Thyroid gland (tissue), 4 donors: Measurements from ENCODE around the gene SCYGR7. TPM values are rescaled to one million over a fixed set of nuclear protein-coding genes. Genes with fewer than 3 reads are reported as not detected.
"Not testable (repeated sequence)": the region's sequence is repeated elsewhere in the genome, so short reads cannot be mapped to it uniquely, and the experiment has no call there.

Experiments used
- DNase-seq, 2 donors: peaks; one replicate each; pipeline ENCODE4 v3.0.0-alpha.2; 2019
- H3K27ac ChIP-seq, 3 donors: fragments of 200-600 bp; sonication (generic); 1 replicate in 2 of 3; 2 replicates in 1 of 3; pipeline ENCODE4 v1.5.1; 2016 to 2019; ENCODE audit warnings: mild to moderate bottlenecking in 1 of 3, moderate library complexity in 1 of 3
- H3K27me3 ChIP-seq: fragments of 200-600 bp; sonication (generic); one replicate; pipeline ENCODE4 v1.5.1; 2019
- H3K36me3 ChIP-seq, 2 donors: fragments of 200-600 bp; sonication (generic); one replicate each; pipeline ENCODE4 v1.5.1; 2016 to 2019
- H3K4me1 ChIP-seq, 2 donors: fragments of 200-600 bp; sonication (generic); one replicate each; pipeline ENCODE4 v1.5.1; 2017 to 2019
- H3K4me3 ChIP-seq, 3 donors: fragments of 200-600 bp; sonication (generic); replicated peaks in 1 of 3; 1 replicate in 2 of 3; 2 replicates in 1 of 3; pipeline ENCODE4 v1.5.1; 2016; ENCODE audit warnings: mild to moderate bottlenecking in 1 of 3
- H3K9me3 ChIP-seq: fragments of 200-600 bp; sonication (generic); one replicate; pipeline ENCODE4 v1.5.1; 2017
- CTCF ChIP-seq, 6 experiments: fragments of 200-600 bp in 3 of 6; fragments of 450-650 bp in 3 of 6; sonication (generic) in 3 of 6; IDR thresholded peaks; one replicate each; pipeline ENCODE4 v1.5.1; 2016 to 2019; ENCODE audit warnings: antibody characterized with exemption in 6 of 6, mild to moderate bottlenecking in 2 of 6, inconsistent platforms in 1 of 6, moderate library complexity in 1 of 6
- POLR2A ChIP-seq, 2 donors: fragments of 450-650 bp; IDR thresholded peaks; one replicate each; pipeline ENCODE4 v1.6.1; 2017; ENCODE audit warnings: antibody characterized with exemption in 2 of 2, mild to moderate bottlenecking in 2 of 2, moderate library complexity in 1 of 2
- WGBS, 2 donors: methylation state at CpG; one replicate each; pipeline ENCODE4 v1.1.5; 2017; 5-methylcytosine and 5-hydroxymethylcytosine counted together
- intact Hi-C: fragments of 100-400 bp; cut with DNase I; formaldehyde crosslinking; loops from one replicate; pipeline ENCODE4 v1.15.1; 2023
- total RNA-seq, 4 donors: library from RNA; depleted of rRNA; stranded (reverse); fragments of >200 nt; gene quantifications; one replicate each; pipeline ENCODE4 v1.2.3, GENCODE V29; 2016

Gene SCYGR7
- total RNA-seq, 4 donors from 2014 or later: not detected

- no peaks in the 10 kb centered on the region for H3K4me1 ChIP-seq
- H3K4me3 ChIP-seq: no peak within 1 kb of the TSS
- DNase-seq: no peak
- no peaks in the 10 kb centered on the region for H3K36me3 ChIP-seq
- H3K27me3 ChIP-seq: no peaks in the 10 kb centered on the region
- 82 to 86% methylated on average over 4 to 6 of the region's 15 CpGs for WGBS, 2 donors
- intact Hi-C loops: no loop called here
- H3K27ac ChIP-seq: no peak within 1 kb of the TSS
- H3K9me3 ChIP-seq: no peaks in the 10 kb centered on the region
- no peak for TF ChIP-seq POLR2A (IDR thresholded peaks at IDR 0.05)
- TF ChIP-seq CTCF (IDR thresholded peaks at IDR 0.05): no peak
These were observed 3.6 kb upstream of the SCYGR7 start, which contains the start of gene SCYGR6 for GRCh38 chr2:227724394-227725039. Gene SCYGR6, minus strand, starts transcription at chr2:227724757. Its CDS starts 0 bp downstream, at chr2:227724757.

- no peaks in the 10 kb centered on the region for H3K4me1 ChIP-seq
- no peak overlapping the region for H3K4me3 ChIP-seq
- DNase-seq: no peak
- H3K27me3 ChIP-seq: no peaks in the 10 kb centered on the region
- WGBS, 2 donors: 75 to 78% methylated on average over 14 of the region's 14 CpGs
- intact Hi-C loops: no loop called here
- H3K27ac ChIP-seq: no peak overlapping the region
- H3K9me3 ChIP-seq: no peaks in the 10 kb centered on the region
- no peaks in the 10 kb centered on the region for H3K36me3 ChIP-seq
- no peak for TF ChIP-seq POLR2A (IDR thresholded peaks at IDR 0.05)
- no peak for TF ChIP-seq CTCF (IDR thresholded peaks at IDR 0.05)
These were observed 11.2 kb downstream of the SCYGR7 start for GRCh38 chr2:227739351-227739750.

- H3K27me3 ChIP-seq, intact Hi-C loops, DNase-seq, H3K4me1 ChIP-seq, H3K9me3 ChIP-seq, H3K36me3 ChIP-seq, H3K4me3 ChIP-seq, H3K27ac ChIP-seq: not testable (repeated sequence)
- WGBS, 2 donors: 53 to 66% methylated on average over 7 of the region's 7 CpGs
These were observed 12.6 kb downstream of the SCYGR7 start for GRCh38 chr2:227740705-227741104.

DNA sequence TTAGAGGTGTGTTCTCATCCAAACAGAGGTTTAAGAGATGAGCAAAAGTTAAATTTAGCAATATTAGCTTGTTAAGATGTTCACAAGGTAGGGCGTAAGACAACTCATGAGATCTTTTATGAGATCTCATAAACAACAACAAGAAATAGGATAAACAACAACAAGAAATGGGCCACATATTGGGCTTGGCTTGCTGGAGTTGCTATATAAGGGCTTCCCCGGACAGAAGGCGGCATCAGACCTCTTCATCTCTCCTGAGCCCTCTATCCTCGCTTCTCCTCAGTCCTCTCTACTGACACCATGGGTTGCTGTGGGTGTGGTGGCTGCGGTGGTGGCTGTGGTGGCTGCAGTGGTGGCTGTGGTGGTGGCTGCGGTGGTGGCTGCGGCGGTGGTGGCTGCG is 17.5 kb downstream of the SCYGR7 start, which contains the start of gene SCYGR8:
SCYGR8 (plus strand) TSS at position 301 of the 400 bp plus-strand sequence; CDS start at position 301, 0 bp downstream.
- H3K36me3 ChIP-seq: no peaks in the 10 kb centered on the region
- no peaks in the 10 kb centered on the region for H3K9me3 ChIP-seq
- H3K4me3 ChIP-seq: no peak within 1 kb of the TSS
- no peaks in the 10 kb centered on the region for H3K27me3 ChIP-seq
- intact Hi-C loops: no loop called here
- H3K4me1 ChIP-seq: no peaks in the 10 kb centered on the region
- no peak for DNase-seq
- WGBS, 2 donors: 90% methylated on average over 4 to 5 of the region's 9 CpGs
- H3K27ac ChIP-seq: no peak within 1 kb of the TSS
- TF ChIP-seq CTCF (IDR thresholded peaks at IDR 0.05) (no peak), POLR2A (IDR thresholded peaks at IDR 0.05) (no peak)

GRCh38 chr2:227748079-227748478 is 19.9 kb downstream of the SCYGR7 start:
- no peaks in the 10 kb centered on the region for H3K36me3 ChIP-seq
- WGBS, 2 donors: 45 to 56% methylated on average over 6 of the region's 6 CpGs
- H3K27me3 ChIP-seq: no peaks in the 10 kb centered on the region
- peak in 1 of 6 experiments; percentile 17 for TF ChIP-seq CTCF (IDR thresholded peaks at IDR 0.05)
- TF ChIP-seq POLR2A (IDR thresholded peaks at IDR 0.05): no peak
- intact Hi-C loops: no loop called here
- H3K4me1 ChIP-seq: no peaks in the 10 kb centered on the region
- H3K27ac ChIP-seq: no peak overlapping the region
- DNase-seq: peak in 1 of 2 donors; percentile 21
- H3K4me3 ChIP-seq: no peak overlapping the region
- H3K9me3 ChIP-seq: no peaks in the 10 kb centered on the region

DNA sequence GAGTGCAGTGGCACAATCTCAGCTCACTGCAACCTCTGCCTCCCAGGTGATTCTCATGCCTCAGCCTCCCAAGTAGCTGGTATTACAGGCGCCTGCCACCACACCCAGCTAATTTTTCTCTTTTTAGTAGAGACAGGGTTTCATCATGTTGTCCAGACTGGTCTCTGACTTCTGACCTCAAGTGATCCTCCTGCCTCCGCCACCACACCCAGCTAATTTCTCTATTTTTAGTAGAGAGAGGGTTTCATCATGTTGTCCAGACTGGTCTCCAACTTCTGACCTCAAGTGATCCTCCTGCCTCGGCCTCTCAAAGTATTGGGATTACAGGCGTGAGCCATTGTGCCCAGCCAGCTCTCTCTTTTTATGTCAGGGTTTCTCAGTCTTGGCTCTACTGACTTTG is 28.1 kb downstream of the SCYGR7 start:
- intact Hi-C loops: not testable (repeated sequence)

More for the DNA sequence above, 28.1 kb downstream of the SCYGR7 start:
- not testable (repeated sequence) for H3K4me3 ChIP-seq, H3K27ac ChIP-seq, H3K36me3 ChIP-seq, DNase-seq, H3K9me3 ChIP-seq, H3K4me1 ChIP-seq, H3K27me3 ChIP-seq
- 72 to 74% methylated on average over 4 of the region's 4 CpGs for WGBS, 2 donors
